ENCODE results near the gene PANK1. TPM values are rescaled to one million over a fixed set of nuclear protein-coding genes. Genes with fewer than 3 reads are reported as not detected.

Gene PANK1
- polyA plus RNA-seq, 1 of the 3 experiments (the other 2 are of a cell fraction) = 4.2 TPM

GRCh38 chr10:89563861-89564478, 81.1 kb downstream of the PANK1 start:
- Histone ChIP-seq H3K27me3 (ENCODE audit: insufficient read depth) (no peaks in the 10 kb centered on the region), H3K9ac (no peak overlapping the region), H3K4me1 (ENCODE audit: control insufficient read depth in 1 of 2, insufficient read depth in 2 of 2, low read depth in 1 of 2, low read length in 1 of 2) (no peaks in the 10 kb centered on the region; a peak in 2 of 4 replicates), H3K27ac (ENCODE audit: low read depth in 2 of 2, low read length in 1 of 2) (no peak overlapping the region), H3K4me2 (no peak overlapping the region), H3K9me3 (no peaks in the 10 kb centered on the region), H3K36me3 (replicated peaks in 1 of 2; ENCODE audit: control insufficient read depth in 1 of 2, insufficient read depth in 2 of 2, low read length in 1 of 2) (no peaks in the 10 kb centered on the region), H3K9me2 (no peaks in the 10 kb centered on the region), H4K20me1 (ENCODE audit: insufficient read depth) (no peaks in the 10 kb centered on the region), H3K79me2 (ENCODE audit: insufficient read depth) (no peaks in the 10 kb centered on the region), H3F3A (replicated peaks; ENCODE audit: insufficient read depth) (no peaks in the 10 kb centered on the region), H3K4me3 (ENCODE audit: low read depth in 2 of 2, low read length in 1 of 2) (no peak overlapping the region), H2AFZ (ENCODE audit: low read depth) (no peak overlapping the region)
- 0% methylated on average over 2 of the region's 2 CpGs for WGBS (ENCODE audit: low lambda C conversion rate)
- DNase-seq = peak; percentile 54
- ChIA-PET CTCF (interaction anchor here (0.8 to 2.6 kb wide), 15 partner anchors 16 to 534 kb away, joined by 3 to 15 read pairs (median 5); partner anchors contain the start of gene IFIT5), POLR2A (no interaction called here)
- TF ChIP-seq SMC3 (IDR thresholded peaks at IDR 0.05; ENCODE audit: low read depth, low read length) (peak; percentile 83), PBX3 (IDR thresholded peaks at IDR 0.05) (no peak), RCOR1 (IDR thresholded peaks at IDR 0.05; ENCODE audit: low read length) (no peak), CTCF (IDR thresholded peaks at IDR 0.05) (peak; percentile 79), RAD21 (IDR thresholded peaks at IDR 0.05; ENCODE audit: low read length) (peak; percentile 91)

GRCh38 chr10:89563311-89563710, 81.7 kb downstream of the PANK1 start:
- no peaks in the 10 kb centered on the region for H3K9me2 ChIP-seq
- H3K9me3 ChIP-seq = no peaks in the 10 kb centered on the region
- no peak overlapping the region for H3K9ac ChIP-seq
- no peaks in the 10 kb centered on the region for H3K27me3 ChIP-seq (ENCODE audit: insufficient read depth)
- ChIA-PET POLR2A (no interaction called here), CTCF (interaction anchor here (0.7 to 2.6 kb wide), 12 partner anchors 8 to 285 kb away, joined by 3 to 15 read pairs (median 4); partner anchors contain the start of gene KIF20B)
- no peak overlapping the region for H2AFZ ChIP-seq (ENCODE audit: low read depth)
- no peaks in the 10 kb centered on the region; a peak in 2 of 4 replicates for H3K4me1 ChIP-seq (ENCODE audit: control insufficient read depth in 1 of 2, insufficient read depth in 2 of 2, low read depth in 1 of 2, low read length in 1 of 2)
- TF ChIP-seq NFIC (IDR thresholded peaks at IDR 0.05; ENCODE audit: borderline replicate concordance) (no peak), EZH2phosphoT487 (IDR thresholded peaks at IDR 0.05; ENCODE audit: borderline replicate concordance, low read depth) (no peak), FOXJ3 (CRISPR knock-in tag; IDR thresholded peaks at IDR 0.05) (no peak), TEAD4 (IDR thresholded peaks at IDR 0.05; ENCODE audit: borderline replicate concordance, insufficient read depth) (no peak), RAD21 (IDR thresholded peaks at IDR 0.05; ENCODE audit: low read length) (no peak), RXRA (IDR thresholded peaks at IDR 0.05; ENCODE audit: borderline replicate concordance, low read depth) (no peak), FOSL2 (IDR thresholded peaks at IDR 0.05; ENCODE audit: borderline replicate concordance, low read depth) (no peak), GATA2 (CRISPR knock-in tag; IDR thresholded peaks at IDR 0.05) (no peak), TCF12 (IDR thresholded peaks at IDR 0.05) (no peak), MEF2A (IDR thresholded peaks at IDR 0.05; ENCODE audit: borderline replicate concordance, low read depth) (no peak), POLR2AphosphoS5 (IDR thresholded peaks at IDR 0.05; ENCODE audit: low read depth, low read length) (no peak), CTCF (IDR thresholded peaks at IDR 0.05) (no peak), FOXM1 (IDR thresholded peaks at IDR 0.05; ENCODE audit: low read depth) (no peak)
- DNase-seq = no peak
- H3K36me3 ChIP-seq (replicated peaks in 1 of 2; ENCODE audit: control insufficient read depth in 1 of 2, insufficient read depth in 2 of 2, low read length in 1 of 2) = no peaks in the 10 kb centered on the region
- no peak overlapping the region for H3K27ac ChIP-seq (ENCODE audit: low read depth in 2 of 2, low read length in 1 of 2)
- 97% methylated on average over 3 of the region's 3 CpGs for WGBS (ENCODE audit: low lambda C conversion rate)
- H3K79me2 ChIP-seq (ENCODE audit: insufficient read depth) = no peaks in the 10 kb centered on the region
- no peak overlapping the region for H3K4me3 ChIP-seq (ENCODE audit: low read depth in 2 of 2, low read length in 1 of 2)
- H3F3A ChIP-seq (replicated peaks; ENCODE audit: insufficient read depth) = no peaks in the 10 kb centered on the region
- H4K20me1 ChIP-seq (ENCODE audit: insufficient read depth) = no peaks in the 10 kb centered on the region
- H3K4me2 ChIP-seq = no peak overlapping the region
